Colonic mucosa (tissue), 4 donors: ENCODE results near the gene DSTYK. TPM values are rescaled to one million over a fixed set of nuclear protein-coding genes. Genes with fewer than 3 reads are reported as not detected.
"Not testable (repeated sequence)": the region's sequence is repeated elsewhere in the genome, so short reads cannot be mapped to it uniquely, and the experiment has no call there.

Source experiments
- DNase-seq: peaks from one replicate; pipeline ENCODE4 v3.0.0-alpha.2; 2020
- H3K27ac ChIP-seq: fragments of 200-600 bp; one replicate; pipeline ENCODE4 v1.8.0; 2021
- H3K27me3 ChIP-seq: fragments of 200-600 bp; one replicate; pipeline ENCODE4 v1.8.0; 2021
- H3K36me3 ChIP-seq: fragments of 200-600 bp; one replicate; pipeline ENCODE4 v1.8.0; 2021
- H3K4me1 ChIP-seq: fragments of 200-600 bp; one replicate; pipeline ENCODE4 v1.8.0; 2021; ENCODE audit warnings: mild to moderate bottlenecking
- H3K4me3 ChIP-seq: fragments of 200-600 bp; one replicate; pipeline ENCODE4 v1.8.0; 2021
- H3K9ac ChIP-seq, 2 donors: one replicate each; pipeline ENCODE4 v1.7.0; 2013; ENCODE audit warnings: control low read depth in 2 of 2, low read depth in 2 of 2, low read length in 2 of 2
- H3K9me3 ChIP-seq: fragments of 200-600 bp; one replicate; pipeline ENCODE4 v1.8.0; 2021
- intact Hi-C: fragments of 100-400 bp; cut with DNase I; formaldehyde crosslinking; loops from one replicate; pipeline ENCODE4 v1.14.1; 2022
- total RNA-seq, 2 donors: library from RNA; stranded (reverse); fragmentation: NEBNext Ultra II Directional in 1 of 2; extraction: Animal tissue kit (Norgen Biotek cat#: 25700) in 1 of 2; gene quantifications; one replicate each; pipeline ENCODE4 v1.2.1, GENCODE V29; 2021
- TF ChIP-seq, protein P1 (sequence below): fragments of 200-600 bp; IDR thresholded peaks from one replicate; pipeline ENCODE4 v1.8.0; 2022; ENCODE audit warnings: antibody characterized with exemption, mild to moderate bottlenecking
- donor health status: healthy.
- donor health status: DM: no; HTN: no; CAD: no.
- donor health status: DM: no; HTN: no; CAD: no.

DSTYK gene
- total RNA-seq, 2 donors from 2014 or later = 4.5 to 5.7 TPM

DNA sequence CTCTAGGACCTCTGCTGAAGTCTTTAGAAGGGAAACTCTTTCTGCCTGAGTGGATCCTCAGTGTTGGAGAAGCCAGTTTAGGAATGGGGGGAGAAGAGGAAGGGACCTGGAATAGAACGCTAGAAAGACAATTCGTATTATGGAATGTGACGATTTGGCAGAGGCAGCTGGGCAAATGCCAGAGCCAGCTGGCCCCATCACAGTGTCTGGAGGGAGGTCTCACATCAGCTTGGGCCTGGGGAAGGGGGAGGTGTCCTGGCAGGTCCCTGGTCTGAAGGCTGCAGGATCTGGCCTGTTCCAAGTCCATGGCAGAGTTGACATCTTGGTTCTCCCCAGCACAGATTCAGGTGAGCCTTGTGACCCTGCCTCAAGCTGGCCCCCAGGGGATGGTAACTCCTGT lies 27.6 kb upstream of the DSTYK start:
- Histone ChIP-seq H3K27me3 (no peaks in the 10 kb centered on the region), H3K4me3 (no peak overlapping the region), H3K27ac (no peak overlapping the region), H3K4me1 (no peaks in the 10 kb centered on the region), H3K9me3 (no peaks in the 10 kb centered on the region), H3K9ac (no peak overlapping the region), H3K36me3 (no peaks in the 10 kb centered on the region)
- DNase-seq = no peak
- intact Hi-C loops = no loop called here
- TF ChIP-seq, protein P1, sequence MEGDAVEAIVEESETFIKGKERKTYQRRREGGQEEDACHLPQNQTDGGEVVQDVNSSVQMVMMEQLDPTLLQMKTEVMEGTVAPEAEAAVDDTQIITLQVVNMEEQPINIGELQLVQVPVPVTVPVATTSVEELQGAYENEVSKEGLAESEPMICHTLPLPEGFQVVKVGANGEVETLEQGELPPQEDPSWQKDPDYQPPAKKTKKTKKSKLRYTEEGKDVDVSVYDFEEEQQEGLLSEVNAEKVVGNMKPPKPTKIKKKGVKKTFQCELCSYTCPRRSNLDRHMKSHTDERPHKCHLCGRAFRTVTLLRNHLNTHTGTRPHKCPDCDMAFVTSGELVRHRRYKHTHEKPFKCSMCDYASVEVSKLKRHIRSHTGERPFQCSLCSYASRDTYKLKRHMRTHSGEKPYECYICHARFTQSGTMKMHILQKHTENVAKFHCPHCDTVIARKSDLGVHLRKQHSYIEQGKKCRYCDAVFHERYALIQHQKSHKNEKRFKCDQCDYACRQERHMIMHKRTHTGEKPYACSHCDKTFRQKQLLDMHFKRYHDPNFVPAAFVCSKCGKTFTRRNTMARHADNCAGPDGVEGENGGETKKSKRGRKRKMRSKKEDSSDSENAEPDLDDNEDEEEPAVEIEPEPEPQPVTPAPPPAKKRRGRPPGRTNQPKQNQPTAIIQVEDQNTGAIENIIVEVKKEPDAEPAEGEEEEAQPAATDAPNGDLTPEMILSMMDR = no peak

DNA sequence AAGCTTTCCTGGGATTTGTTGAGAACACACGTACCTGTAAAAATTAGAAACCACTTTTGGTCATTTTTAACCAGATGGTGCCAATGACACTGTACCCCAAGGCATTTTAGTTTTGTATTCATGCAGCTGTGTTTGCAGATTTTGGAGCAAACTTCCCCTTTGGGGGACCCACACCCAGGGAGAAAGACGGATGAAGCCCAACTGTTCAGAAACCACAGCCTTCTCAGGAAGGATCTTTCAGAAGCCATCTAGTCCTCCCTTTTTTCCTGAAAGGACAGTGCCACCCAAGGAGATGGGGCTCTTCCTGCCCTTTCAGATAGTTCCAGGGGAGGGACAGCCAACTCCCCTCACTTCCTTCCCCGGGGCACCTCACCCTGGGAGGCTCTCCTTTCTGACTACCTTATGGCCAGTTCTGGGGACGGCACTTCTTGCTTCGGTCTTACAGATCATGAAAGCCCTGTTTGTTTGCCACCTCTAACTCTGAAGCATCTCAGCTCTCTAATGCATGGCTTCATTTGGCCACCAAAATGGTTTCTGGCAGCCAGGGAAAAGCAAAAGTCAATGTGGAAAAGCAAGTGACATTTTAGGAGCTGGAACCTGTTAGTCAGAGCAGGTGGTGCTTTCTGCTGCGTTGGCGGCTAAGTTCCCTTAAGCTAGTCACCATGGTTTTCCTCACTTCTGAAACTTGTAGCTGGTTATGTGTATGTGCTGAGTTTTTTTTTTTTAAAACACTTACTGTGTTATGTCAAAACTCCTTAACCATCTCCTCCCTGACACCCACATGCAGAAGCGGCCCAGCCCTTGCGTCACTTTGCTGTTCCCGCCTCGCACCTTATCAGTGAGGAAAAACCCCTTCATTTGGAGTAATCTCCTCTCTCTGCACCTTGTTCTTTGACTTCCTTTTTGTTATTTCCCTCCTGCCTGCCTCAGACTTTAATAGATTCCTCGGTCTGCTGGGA lies 26.3 kb upstream of the DSTYK start:
- intact Hi-C loops = no loop called here
- no peaks in the 10 kb centered on the region for H3K36me3 ChIP-seq
- no peak for DNase-seq
- H3K4me3 ChIP-seq = no peak overlapping the region
- TF ChIP-seq, protein P1 = no peak
- no peaks in the 10 kb centered on the region for H3K27me3 ChIP-seq
- H3K4me1 ChIP-seq = no peaks in the 10 kb centered on the region
- H3K27ac ChIP-seq = no peak overlapping the region
- no peaks in the 10 kb centered on the region for H3K9me3 ChIP-seq
- H3K9ac ChIP-seq = no peak overlapping the region

DNA sequence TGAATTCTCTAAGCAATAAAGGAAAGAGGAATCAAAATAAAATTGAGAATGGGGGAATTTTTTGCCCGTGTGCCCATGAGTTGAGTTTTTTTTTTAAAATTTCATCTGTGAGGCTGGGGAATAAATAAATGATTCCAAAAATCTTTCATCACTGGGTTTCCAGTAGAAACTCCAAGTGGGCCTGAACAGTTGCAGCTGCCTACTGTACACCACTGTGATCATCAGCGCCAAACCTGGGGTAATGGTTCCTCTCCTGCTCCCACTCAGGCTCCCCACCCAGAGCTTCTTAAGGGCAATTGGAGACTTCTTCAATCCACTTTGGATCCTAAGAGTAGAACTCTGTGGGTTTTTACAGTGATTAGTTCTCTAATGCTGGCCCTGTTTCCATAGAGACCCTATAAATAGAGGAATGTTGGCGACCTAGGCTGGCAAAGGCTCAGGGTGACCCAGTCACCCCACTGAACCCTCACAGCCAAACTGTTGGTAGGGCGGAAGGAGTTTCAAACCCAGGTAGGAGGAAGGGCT lies 25.5 kb upstream of the DSTYK start:
- H3K4me1 ChIP-seq = no peaks in the 10 kb centered on the region
- H3K4me3 ChIP-seq = no peak overlapping the region
- TF ChIP-seq, protein P1 = no peak
- no peaks in the 10 kb centered on the region for H3K36me3 ChIP-seq
- intact Hi-C loops = no loop called here
- no peak overlapping the region for H3K27ac ChIP-seq
- DNase-seq = no peak
- no peaks in the 10 kb centered on the region for H3K9me3 ChIP-seq
- H3K9ac ChIP-seq = no peak overlapping the region
- H3K27me3 ChIP-seq = no peaks in the 10 kb centered on the region

DNA sequence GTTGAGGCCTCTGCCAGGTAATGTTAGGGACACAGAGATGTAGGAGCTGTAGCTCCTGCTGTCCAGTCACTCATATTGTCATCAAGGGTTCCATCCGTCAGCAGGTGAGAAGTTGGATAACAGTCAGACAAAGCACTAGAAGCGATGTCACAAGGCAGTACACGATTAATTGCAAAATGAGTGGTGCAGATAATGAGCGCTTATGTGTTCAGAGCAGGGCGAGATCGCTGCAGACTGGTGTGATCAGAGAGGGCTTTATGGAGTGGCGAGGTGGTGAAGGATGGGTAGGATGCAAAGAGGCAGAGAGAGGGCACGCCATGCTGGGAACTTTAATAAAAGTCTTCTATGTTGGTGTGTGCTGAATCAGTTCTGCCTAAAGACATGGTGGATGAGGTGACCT lies 25.0 kb upstream of the DSTYK start:
- H3K27me3 ChIP-seq = no peaks in the 10 kb centered on the region
- intact Hi-C loops = no loop called here
- H3K27ac ChIP-seq = no peak overlapping the region

DNA sequence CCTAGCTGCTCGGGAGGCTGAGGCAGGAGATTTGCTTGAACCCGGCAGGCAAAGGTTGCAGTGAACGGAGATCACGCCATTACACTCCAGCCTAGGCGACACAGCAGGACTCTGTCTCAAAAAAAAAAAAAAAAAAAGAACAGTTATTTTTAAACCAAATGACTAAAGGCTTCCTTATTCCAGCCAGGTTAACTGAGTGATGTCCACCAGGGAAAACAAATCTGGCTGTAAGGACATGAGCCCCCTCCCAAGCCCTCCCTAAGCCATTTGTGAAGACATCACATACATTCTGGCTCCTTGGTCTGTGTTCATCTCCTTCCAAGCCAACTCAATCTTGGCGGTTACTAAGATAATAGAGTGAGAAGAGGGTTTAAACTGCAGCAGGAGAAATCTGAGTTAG lies 24.4 kb upstream of the DSTYK start:
- no peaks in the 10 kb centered on the region for H3K36me3 ChIP-seq
- no peak overlapping the region for H3K27ac ChIP-seq
- H3K9ac ChIP-seq = no peak overlapping the region
- no peak for DNase-seq
- H3K9me3 ChIP-seq = no peaks in the 10 kb centered on the region
- H3K4me1 ChIP-seq = no peaks in the 10 kb centered on the region
- TF ChIP-seq, protein P1 = no peak
- H3K27me3 ChIP-seq = no peaks in the 10 kb centered on the region
- intact Hi-C loops = no loop called here
- H3K4me3 ChIP-seq = no peak overlapping the region

More for the DNA sequence above, 25.0 kb upstream of the DSTYK start:
- TF ChIP-seq, protein P1 = no peak
- no peaks in the 10 kb centered on the region for H3K9me3 ChIP-seq
- H3K4me1 ChIP-seq = no peaks in the 10 kb centered on the region
- H3K4me3 ChIP-seq = no peak overlapping the region
- H3K9ac ChIP-seq = no peak overlapping the region
- DNase-seq = no peak
- H3K36me3 ChIP-seq = no peaks in the 10 kb centered on the region

DNA sequence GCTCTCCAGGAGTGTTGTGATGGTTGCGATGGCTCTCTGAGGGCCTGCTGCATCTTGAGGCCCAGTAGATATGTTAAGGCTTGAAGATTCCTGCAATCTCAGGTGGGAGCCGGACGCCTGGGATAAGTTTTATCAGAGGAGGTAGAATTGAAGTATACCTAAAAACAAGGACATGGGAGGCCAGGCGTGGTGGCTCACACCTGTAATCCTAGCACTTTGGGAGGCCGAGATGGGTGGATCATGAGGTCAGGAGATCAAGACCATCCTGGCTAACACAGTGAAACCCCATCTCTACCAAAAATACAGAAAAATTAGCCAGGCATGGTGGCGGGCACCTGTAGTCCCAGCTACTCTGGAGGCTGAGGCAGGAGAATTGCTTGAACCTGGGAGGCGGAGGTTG lies 22.5 kb upstream of the DSTYK start:
- intact Hi-C loops, DNase-seq, H3K36me3 ChIP-seq, H3K4me1 ChIP-seq, H3K9me3 ChIP-seq, H3K9ac ChIP-seq, H3K4me3 ChIP-seq, H3K27me3 ChIP-seq, H3K27ac ChIP-seq: not testable (repeated sequence)
